ENCODE measurements around the gene ADGRV1. TPM values are rescaled to one million over a fixed set of nuclear protein-coding genes. Genes with fewer than 3 reads are reported as not detected.

Gene ADGRV1
- total and polyA plus RNA-seq, 9 of the 15 experiments (the other 6 are each of a cell fraction or from before 2014, with no cell fraction given), result 21.7 to 156 (median 58.2) TPM

DNA sequence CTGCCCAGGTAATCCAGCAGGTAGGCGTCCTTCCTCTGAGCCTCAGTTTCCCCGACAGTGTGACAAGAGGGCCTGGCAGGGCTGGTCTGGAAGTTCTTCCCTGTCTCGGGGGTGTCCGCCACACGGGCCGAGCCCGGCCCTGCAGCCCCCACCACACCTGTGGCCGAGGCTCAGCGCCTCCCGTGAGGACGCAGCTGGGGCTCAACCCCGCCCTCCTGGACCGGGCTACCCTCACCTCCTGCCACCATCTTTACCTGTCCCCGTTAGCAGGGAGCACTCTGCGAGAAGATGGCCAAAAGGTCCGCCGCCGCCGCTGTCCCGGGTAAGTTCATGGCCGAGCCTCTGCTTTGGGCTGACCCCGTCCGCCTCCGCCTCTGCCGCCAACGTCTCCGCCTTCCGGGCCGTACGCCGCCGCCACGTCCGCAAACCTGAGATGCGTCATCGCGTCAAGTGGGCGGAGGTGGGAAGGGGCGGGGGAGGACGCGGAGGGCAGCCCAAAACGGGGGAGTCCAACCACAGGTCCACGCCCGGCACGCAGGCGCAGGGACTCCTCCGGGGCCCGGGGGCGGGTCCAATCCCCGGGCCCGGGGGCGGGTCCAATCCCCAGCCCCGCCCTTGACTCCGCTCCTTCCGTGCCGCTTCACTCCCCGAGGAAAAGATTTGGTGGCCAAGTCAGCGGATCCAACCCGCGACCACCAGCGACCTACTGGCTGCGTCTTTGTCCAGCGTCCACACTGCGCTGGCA, 29.2 kb upstream of the ADGRV1 start, which contains the start of gene LYSMD3 (continued):
- peak; percentile 99 for TF ChIP-seq LCOR (CRISPR knock-in tag; IDR thresholded peaks at IDR 0.05)
- TF ChIP-seq ZNF780A (CRISPR knock-in tag; IDR thresholded peaks at IDR 0.05), result no peak
- TF ChIP-seq NR2C2 (CRISPR knock-in tag; IDR thresholded peaks at IDR 0.05), result peak; percentile 71
- peak; percentile 86; the same call in 1 of the 2 replicates for TF ChIP-seq NR2C2 (tag; IDR thresholded peaks at IDR 0.05)
- TF ChIP-seq REST (IDR thresholded peaks at IDR 0.05; ENCODE audit: borderline replicate concordance), result no peak
- peak; percentile 58 for TF ChIP-seq REST (CRISPR knock-in tag; IDR thresholded peaks at IDR 0.05; ENCODE audit: low read depth)
- peak; percentile 56; the same call in 1 of the 2 replicates for TF ChIP-seq TARDBP (IDR thresholded peaks at IDR 0.05)
- TF ChIP-seq, protein P1, sequence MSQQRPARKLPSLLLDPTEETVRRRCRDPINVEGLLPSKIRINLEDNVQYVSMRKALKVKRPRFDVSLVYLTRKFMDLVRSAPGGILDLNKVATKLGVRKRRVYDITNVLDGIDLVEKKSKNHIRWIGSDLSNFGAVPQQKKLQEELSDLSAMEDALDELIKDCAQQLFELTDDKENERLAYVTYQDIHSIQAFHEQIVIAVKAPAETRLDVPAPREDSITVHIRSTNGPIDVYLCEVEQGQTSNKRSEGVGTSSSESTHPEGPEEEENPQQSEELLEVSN (IDR thresholded peaks at IDR 0.05; ENCODE audit: borderline replicate concordance in 1 of 2, extremely low read depth in 1 of 2, insufficient read depth in 1 of 2, insufficient read length in 1 of 2, low read depth in 1 of 2, low read length in 1 of 2, poor library complexity in 1 of 2, severe bottlenecking in 1 of 2), result peak; percentile 39 to 49
- no peak for TF ChIP-seq ZNF354B (CRISPR knock-in tag; IDR thresholded peaks at IDR 0.05)
- peak in 1 of 2 experiments; percentile 67; a peak in 1 of 4 replicates for TF ChIP-seq FOXA3 (CRISPR knock-in tag; conservative IDR thresholded peaks at IDR 0.05 in 1 of 2, IDR thresholded peaks at IDR 0.05 in 1 of 2)
- no peak for TF ChIP-seq ZNF695 (CRISPR knock-in tag; IDR thresholded peaks at IDR 0.05)
- no peak for TF ChIP-seq CTCFL (IDR thresholded peaks at IDR 0.05; ENCODE audit: borderline replicate concordance, insufficient read depth, low read depth, low read length, poor library complexity, severe bottlenecking)
- TF ChIP-seq ZNF507 (tag; conservative IDR thresholded peaks at IDR 0.05), result no peak
- TF ChIP-seq TEAD1 (CRISPR knock-in tag; IDR thresholded peaks at IDR 0.05), result peak in 1 of 2 experiments; percentile 76; a peak in 2 of 4 replicates
- TF ChIP-seq, protein P2, sequence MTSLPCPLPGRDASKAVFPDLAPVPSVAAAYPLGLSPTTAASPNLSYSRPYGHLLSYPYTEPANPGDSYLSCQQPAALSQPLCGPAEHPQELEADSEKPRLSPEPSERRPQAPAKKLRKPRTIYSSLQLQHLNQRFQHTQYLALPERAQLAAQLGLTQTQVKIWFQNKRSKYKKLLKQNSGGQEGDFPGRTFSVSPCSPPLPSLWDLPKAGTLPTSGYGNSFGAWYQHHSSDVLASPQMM (CRISPR knock-in tag; IDR thresholded peaks at IDR 0.05), result no peak

Data from K562 (cell line).